HPDE6-E6E7 (cell line): ENCODE data around the gene TMEM161A.
"Not testable (repeated sequence)": the region's sequence is repeated elsewhere in the genome, so short reads cannot be mapped to it uniquely, and the experiment has no call there.

ENCODE experiments used
- DNase-seq: peaks from one replicate; pipeline ENCODE4 v3.0.0; 2011; ENCODE audit warnings: missing footprints; ENCODE audit errors: extremely low spot score

Gene TMEM161A

GRCh38 chr19:19121371-19121770 is 16.9 kb downstream of the TMEM161A start:
- no peak for DNase-seq

- no peak for DNase-seq
Observed at GRCh38 chr19:19120308-19121231, 17.7 kb downstream of the TMEM161A start.

DNA sequence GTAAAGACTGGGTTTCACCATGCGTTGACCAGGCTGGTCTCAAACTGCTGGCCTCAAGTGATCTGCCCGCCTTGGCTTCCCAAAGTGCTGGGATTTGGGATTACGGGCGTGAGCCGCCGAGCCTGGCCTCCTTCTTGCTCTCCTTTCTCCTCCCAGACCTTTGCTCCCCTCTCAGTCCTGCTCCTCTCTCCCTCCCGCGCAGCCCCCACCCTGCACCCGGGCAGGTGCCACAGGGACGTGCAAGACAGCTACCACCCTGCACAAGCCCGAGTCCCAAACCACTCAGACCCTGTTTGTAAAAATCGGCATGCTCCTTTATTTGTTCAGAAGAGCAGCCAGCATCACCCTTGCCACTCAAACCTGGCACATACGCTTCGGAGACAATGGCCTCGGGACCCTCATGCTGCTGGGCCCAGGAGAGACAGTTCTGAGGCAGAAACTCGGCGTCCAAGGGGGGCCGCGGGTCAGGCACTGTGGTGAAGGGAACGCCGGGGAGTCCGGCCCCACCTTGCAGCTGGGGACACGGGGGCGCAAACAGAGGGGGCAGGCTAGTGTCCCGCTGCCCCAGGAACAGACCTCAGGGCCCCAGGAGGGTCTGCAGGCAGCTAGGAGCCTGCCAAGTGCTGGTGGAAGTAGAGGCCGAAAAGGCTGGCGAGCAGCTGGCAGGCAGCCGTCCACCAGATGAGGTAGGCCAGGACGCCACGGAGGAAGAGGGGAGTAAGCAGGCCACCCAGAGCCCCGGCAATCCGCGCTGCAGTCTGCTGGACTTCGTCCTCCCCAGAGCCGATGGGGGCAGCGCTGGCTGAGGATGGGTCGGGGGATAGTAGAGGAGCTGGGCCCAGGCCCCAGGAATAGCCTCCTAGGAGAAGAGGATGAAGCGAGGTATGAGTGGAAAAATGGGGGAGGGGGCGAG is 18.7 kb downstream of the TMEM161A start:
- no peak for DNase-seq

- no peak for DNase-seq
Observed at GRCh38 chr19:19115954-19116353, 22.3 kb downstream of the TMEM161A start.

GRCh38 chr19:19113040-19113626 is 25.1 kb downstream of the TMEM161A start:
- DNase-seq: no peak

GRCh38 chr19:19111967-19112580 is 26.2 kb downstream of the TMEM161A start:
- DNase-seq: no peak

- DNase-seq: no peak
Observed at GRCh38 chr19:19111136-19111835, 27.0 kb downstream of the TMEM161A start.

DNA sequence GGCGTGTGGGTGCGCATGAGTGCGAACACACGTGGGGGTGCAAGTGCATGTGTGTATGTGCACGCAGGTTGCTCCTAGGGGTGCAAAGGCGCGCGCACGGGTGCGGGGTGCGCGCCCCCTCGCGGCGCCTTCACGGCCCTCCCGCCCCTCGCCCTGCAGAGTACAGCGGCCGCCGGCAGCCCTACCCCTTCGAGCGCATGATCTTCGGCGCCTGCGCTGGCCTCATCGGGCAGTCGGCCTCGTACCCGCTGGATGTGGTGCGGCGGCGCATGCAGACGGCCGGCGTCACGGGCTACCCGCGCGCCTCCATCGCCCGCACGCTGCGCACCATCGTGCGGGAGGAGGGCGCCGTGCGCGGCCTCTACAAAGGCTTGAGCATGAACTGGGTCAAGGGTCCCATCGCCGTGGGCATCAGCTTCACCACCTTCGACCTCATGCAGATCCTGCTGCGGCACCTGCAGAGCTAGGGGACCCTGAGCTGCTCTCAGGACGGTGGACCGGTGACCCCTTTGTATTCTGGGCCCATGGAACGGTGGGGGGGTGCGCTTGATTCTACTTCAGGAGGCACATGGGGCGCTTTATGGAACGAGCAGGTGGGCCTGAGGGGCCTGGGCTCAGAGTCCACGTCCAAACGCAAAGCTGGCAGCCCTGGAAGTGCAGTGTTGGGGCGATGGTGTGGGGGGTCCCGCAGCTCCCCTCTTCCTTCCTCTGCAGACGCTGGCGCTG is 27.7 kb downstream of the TMEM161A start:
- DNase-seq: no peak

DNA sequence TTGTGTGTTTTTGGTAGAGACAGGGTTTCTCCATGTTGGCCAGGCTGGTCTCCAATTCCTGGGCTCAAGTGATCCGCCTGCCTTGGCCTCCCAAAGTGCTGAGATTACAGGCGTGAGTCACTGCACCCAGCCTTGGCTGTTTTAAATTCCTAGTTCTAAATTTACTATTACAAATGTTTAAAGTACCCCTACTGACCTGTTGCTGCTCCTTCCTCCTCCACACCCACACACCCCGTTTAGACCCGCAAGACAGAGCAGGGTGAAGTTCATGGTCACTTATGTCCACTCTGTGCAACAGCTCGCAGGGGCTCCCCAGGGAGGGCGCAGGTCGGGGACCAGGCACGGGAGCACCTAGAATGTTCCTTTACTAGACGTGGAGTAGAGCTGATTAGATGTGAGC is 28.7 kb downstream of the TMEM161A start:
- no peak for DNase-seq

DNA sequence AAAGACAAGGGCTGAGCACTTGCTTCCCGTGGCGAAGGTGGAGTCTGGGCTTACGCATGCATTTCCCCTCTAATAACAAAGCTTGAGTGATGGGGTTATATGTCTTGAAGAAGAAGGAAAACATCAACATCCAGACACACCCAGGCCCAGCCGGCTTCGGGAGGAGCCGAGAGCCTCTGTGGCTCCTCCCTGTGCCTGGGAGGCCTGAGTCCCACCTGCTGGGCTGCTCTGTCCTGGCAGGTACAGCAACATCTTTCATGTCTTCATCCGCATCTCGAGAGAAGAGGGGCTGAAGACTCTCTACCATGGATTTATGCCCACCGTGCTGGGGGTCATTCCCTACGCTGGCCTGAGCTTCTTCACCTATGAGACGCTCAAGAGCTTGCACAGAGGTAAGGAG is 30.6 kb downstream of the TMEM161A start:
- DNase-seq: no peak

DNA sequence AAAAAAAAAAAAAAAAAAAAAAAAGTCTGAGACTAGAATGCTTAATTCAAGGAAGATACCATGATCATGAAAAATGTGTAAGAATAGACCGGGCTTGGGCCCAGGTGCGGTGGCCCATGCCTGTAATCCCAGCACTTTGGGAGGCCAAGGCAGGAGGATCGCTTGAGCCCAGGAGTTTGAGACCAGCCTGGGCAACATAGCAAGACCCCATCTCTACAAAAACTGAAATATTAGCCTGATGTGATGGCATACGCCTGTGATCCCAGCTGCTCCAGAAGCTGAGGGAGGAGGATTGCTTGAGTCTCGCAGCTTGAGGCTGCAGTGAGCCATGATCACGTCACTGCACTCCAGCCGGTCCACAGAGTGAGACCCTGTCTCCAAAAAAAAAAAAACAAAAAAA is 31.3 kb downstream of the TMEM161A start:
- not testable (repeated sequence) for DNase-seq

- no peak for DNase-seq
Observed at GRCh38 chr19:19106056-19106551, 32.2 kb downstream of the TMEM161A start.

DNA sequence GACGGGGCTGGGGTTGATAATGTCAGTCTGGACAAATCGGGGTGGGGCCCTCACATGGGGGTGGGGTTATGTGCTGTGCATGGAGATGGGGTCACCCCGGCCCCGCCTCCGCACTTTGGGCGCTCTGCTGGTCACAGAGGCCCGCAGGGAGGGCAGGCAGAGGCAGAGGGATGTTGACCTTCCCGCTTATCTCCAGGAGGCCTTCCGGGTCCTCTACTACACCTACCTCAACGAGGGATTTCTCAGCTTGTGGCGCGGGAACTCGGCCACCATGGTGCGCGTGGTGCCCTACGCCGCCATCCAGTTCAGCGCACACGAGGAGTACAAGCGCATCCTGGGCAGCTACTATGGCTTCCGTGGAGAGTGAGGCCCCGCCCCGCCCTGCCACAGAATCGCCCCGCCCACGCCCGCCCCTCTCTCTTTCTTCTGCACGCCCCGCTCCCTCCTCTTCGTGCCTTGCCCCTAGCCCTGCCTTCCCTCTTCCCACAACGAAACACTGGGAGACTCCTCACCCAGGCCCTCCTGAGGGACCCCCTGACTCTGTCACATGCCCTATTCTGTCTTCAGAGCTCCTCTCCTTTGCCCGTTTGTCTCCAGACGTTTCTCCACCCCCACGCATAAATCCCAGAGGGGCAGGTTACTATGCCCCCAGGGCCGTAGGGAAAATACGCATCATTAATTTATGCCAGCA is 32.8 kb downstream of the TMEM161A start:
- peak; percentile 35 for DNase-seq

GRCh38 chr19:19103167-19103566 is 35.1 kb downstream of the TMEM161A start:
- no peak for DNase-seq

DNA sequence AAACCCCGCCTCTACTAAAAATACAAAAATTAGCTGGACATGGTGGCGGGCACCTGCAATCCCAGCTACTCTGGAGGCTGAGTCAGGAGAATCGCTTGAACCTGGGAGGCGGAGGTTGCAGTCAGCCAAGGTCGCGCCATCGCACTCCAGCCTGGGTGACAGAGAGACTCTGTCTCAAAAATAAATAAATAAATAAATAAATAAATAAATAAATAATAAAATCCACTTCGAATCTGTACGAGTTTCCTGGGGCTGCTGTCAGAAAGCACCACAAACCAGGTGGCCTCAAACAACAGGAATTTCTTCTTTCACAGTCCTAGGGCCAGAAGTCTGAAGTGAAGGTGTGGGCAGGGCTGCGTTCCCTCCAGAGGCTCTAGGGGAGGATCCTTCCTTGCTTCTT is 35.7 kb downstream of the TMEM161A start:
- not testable (repeated sequence) for DNase-seq

DNA sequence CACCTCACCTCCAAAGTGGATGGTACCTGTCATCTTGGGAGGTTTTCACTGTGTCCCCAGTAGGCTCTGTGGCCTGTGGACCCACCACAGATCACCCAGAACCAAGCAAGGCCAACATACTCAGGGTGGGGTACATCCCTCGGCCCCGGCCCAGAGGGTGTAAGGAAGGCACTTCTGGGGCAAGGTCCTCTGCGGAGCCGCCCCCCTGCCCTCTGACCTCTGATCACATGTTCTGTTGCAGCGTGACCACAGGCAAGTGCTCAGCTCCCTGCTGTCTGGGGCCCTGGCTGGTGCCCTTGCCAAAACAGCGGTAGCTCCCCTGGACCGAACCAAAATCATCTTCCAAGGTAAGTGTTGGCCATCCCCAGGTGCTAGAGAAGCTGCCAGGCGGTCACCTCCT is 36.7 kb downstream of the TMEM161A start:
- no peak for DNase-seq

DNA sequence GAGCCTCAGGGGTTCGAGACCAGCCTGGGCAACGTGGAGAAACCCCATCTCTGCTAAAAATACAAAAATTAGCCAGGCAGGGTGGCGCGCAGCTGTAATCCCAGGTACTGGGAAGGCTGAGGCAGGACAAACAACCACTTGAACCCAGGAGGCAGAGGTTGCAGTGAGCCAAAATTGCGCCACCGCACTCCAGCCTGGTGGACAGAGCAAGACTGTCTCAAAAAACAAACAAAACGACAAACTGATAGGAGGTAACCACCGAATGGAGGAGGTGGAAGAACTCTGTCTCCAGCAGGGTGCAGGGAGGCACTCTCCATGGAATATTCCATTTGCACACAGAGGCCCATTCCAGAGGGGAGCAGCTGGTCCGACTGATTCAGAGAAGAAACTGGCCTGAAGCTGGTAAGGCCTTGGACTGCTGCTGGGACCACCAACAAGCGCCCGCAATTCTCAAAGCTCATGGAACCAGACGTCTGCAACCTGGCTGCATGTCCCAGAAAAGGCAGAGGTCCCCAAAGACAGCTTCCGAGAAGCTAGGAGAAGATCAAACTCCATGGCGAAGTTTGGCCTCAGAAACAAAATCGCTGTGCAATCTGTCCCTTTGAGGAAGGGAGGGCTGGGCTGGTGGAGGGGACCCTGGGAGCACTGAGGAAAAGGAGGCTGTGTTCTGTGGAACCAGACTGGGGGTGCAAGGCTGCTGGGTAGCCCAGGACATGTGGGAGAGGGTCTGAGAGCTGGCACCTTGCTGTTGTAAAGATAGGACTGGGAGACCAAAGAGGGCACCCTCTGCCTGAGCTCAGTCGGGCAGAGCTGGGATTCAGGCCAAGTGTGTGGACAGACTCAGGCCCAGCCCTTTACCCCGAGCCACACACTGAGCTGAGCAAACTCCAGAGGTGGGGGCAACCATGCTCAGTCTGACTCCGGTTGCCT is 39.3 kb downstream of the TMEM161A start:
- DNase-seq: no peak

GRCh38 chr19:19098084-19098702 is 40.1 kb downstream of the TMEM161A start:
- DNase-seq: no peak
